D721Med (cell line): ENCODE results near the gene PLD3.
"Not testable (repeated sequence)": the region's sequence is repeated elsewhere in the genome, so short reads cannot be mapped to it uniquely, and the experiment has no call there.

ENCODE experiments used
- DNase-seq: peaks from one replicate; pipeline ENCODE4 v3.0.0; 2011; ENCODE audit warnings: low spot score; ENCODE audit not compliant: insufficient read length
- FAIRE-seq: peaks from 2 replicates; lab custom pipeline; 2011; peaks lifted over from hg19 to GRCh38; lab: Jason Lieb, UNC
- TF ChIP-seq, protein P1 (sequence below): IDR thresholded peaks from 2 replicates; pipeline ENCODE4 v1.5.1; 2012; ENCODE audit warnings: mild to moderate bottlenecking, control low read depth; ENCODE audit not compliant: insufficient read depth; ENCODE audit errors: missing control alignments

The PLD3 gene

DNA sequence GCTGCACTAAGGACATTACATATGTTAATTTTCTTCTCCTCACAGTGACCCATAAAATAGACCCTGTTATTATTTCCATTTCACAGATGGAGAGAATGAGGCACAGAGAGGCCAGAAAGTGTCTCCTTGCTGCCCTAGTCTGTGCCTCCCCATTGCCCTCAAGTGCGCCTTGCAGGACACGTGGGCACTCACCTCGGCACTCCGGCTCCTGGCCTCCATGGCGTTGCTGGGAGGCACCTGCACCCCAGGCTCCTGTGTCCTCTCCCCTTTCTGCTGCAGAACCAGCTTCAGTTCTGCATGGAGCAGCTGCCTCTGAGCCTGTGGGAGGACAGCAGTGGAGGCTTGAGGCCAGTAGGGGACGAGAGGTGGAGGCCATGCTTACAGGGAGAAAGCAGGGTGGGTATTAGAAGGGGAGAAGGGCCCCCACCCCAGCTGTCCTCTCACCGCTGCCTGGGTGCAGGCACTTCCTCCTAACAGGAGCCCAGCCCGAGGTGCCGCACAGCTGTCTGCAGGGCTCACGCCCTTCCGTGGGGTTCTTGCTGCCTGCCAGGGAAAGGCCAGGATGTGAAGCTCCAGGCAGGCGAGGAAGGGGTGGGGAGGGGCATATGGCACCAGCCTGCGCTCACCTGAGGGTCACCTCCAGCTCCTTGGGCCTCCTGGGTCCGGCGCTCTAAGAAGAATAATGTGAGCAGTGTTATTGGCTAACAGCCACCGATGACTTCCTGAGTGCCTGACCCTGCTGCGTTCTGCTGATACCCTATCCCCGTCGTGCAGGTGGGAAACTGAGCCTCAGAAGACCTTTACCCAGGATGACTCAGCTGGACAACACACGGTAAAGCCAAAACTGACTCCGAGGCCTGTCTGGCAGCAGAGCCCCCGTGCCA is 59.5 kb downstream of the PLD3 start:
- DNase-seq = no peak
- no peak for FAIRE-seq
- TF ChIP-seq, protein P1, sequence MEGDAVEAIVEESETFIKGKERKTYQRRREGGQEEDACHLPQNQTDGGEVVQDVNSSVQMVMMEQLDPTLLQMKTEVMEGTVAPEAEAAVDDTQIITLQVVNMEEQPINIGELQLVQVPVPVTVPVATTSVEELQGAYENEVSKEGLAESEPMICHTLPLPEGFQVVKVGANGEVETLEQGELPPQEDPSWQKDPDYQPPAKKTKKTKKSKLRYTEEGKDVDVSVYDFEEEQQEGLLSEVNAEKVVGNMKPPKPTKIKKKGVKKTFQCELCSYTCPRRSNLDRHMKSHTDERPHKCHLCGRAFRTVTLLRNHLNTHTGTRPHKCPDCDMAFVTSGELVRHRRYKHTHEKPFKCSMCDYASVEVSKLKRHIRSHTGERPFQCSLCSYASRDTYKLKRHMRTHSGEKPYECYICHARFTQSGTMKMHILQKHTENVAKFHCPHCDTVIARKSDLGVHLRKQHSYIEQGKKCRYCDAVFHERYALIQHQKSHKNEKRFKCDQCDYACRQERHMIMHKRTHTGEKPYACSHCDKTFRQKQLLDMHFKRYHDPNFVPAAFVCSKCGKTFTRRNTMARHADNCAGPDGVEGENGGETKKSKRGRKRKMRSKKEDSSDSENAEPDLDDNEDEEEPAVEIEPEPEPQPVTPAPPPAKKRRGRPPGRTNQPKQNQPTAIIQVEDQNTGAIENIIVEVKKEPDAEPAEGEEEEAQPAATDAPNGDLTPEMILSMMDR = no peak

DNA sequence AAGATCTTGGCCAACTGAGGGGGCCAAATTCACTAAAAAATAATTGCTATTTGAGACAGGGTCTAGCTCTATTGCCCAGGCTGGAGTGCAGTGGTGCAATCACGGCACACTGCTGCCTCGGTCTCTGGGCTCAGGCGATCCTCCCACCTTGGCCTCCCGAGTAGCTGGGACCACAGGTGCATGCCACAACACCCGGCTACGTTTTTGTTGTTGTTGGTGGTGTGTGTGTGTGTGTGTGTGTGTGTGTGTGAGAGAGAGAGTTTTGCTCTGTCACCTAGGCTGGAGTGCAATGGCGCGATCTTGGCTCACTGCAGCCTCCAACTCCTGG is 60.1 kb downstream of the PLD3 start:
- not testable (repeated sequence) for FAIRE-seq, DNase-seq

DNA sequence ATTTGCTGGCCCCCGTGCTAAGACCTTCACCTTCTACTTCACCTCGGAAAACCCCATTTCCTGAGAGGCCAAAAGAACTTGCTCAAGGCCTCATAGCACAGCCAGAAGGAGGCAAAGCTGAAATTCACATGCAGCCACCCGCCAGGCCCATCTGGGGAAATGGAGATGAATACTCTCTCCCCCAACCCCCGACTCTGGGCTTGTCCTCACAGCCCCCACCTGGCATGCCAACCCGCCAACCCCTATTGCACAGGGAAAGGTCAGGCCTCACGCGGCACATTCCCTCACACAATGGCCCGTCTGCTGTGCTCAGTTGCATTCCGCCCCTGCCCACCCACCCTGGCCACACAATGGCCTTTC is 61.5 kb downstream of the PLD3 start:
- FAIRE-seq (no peak), DNase-seq (no peak)
- TF ChIP-seq, protein P1 = no peak

DNA sequence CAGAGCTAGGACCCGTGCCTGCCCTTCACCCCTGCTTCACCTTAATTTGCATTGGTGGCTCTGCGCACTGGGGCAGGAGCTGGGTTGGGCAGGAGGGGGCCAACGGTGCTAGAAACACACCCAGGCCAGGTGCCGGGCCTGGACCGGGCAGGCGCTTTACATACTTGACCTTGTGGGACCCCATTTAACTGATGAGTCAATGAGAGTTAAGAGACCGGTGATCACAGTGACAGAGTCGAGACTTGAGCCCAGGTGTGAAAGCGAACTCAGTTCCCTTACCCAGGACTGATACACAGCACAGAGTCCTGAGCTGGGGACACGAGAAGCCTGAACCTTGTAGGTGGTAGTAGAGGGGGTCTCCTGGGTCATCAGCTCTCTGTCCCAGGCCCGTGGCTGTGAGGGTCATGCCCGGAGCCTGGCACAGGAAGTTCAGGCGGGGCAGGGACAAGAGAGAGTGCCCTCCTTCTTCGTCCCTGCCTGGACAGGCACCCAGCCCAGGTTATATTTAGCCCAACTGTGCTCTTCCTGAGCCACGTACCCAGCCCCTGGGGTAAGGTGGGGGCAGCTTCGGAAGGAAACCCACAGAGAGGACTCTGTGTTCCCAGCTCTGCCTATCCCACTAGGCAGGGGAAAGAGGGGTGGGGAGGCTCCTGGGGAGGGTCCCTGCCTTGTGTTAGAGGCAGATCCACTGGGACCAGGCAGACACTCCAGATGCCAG is 62.8 kb downstream of the PLD3 start:
- no peak for FAIRE-seq
- no peak for DNase-seq
- TF ChIP-seq, protein P1 = no peak

DNA sequence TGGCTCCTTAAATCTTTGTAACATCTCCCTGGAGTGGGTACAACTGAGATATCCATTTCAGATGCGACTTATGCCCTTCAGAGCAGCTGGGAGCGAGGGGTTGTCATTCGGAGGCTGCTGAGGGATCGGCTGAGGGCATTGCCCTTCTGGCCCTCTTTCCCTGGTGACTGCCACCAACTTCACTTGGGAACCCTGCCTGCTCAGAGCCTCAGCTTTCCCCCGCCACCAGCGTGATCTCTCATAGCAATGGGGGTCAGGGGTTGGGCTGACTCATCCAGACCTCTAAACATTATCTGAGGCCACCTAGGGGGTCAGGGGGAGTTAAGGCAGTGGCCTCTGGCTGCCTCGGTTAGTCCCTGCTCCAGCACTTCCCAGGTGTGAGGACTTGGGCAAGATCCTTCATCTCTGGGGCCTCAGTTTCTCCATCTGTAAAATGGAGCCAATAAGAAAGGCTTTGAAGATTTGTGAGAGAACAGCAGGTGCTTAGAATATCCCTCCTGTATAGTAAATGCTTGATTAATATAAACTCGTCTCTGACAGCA is 63.5 kb downstream of the PLD3 start:
- no peak for DNase-seq
- TF ChIP-seq, protein P1 = no peak
- FAIRE-seq = no peak

DNA sequence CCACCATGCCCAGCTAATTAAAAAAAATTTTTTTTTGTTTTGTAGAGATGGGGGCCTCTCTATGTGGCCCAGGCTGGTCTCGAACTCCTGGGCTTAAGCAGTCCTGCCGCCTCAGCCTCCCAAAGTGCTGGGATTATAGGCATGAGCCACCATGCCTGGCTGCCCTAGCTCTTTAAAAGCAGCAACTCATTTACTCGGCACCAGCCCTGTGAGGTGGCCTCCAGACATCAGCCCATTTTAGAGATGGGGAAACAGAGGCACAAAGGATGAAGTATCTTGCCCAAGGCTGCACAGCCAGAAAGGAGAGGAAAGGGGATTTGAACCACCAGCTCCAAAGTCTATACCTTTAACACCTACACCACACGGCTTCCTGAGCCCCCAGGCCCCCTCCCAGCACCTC is 64.4 kb downstream of the PLD3 start:
- DNase-seq = no peak
- no peak for FAIRE-seq
- TF ChIP-seq, protein P1 = no peak

DNA sequence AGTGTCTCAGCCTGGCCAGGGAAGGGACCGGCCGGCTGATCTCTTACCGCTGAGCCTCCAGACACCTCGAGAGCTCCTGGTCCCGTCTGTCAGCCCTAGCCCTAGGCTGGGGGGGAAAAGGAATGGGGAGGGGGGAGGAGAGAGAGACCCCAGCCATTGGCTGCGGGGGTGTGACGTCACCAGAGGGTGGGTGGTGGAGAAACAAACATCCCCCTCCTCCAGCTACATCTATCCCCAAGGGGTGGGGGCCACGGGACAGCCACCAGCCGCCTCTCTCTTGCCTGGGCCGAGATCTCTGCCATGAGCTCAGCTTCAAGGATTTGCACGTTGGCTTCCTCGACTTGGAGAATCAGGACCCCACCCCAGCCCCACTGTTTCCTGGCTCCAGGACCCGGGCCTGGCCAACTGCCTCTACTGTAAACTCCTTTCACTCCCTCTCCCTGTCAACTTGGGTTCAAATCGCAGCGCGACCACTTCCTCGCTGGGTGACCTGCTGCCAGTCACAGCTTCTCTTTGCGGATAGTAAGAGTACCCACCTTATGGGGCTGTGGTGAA is 64.9 kb downstream of the PLD3 start, which contains the start of gene PRX:
Gene PRX, minus strand, starts transcription at position 88 of the 555 bp plus-strand sequence. CDS start 5,446 bp downstream, outside the sequence.
- no peak for DNase-seq
- TF ChIP-seq, protein P1 = no peak
- FAIRE-seq = no peak
